ENCODE measurements around the gene IKZF2.

DNA sequence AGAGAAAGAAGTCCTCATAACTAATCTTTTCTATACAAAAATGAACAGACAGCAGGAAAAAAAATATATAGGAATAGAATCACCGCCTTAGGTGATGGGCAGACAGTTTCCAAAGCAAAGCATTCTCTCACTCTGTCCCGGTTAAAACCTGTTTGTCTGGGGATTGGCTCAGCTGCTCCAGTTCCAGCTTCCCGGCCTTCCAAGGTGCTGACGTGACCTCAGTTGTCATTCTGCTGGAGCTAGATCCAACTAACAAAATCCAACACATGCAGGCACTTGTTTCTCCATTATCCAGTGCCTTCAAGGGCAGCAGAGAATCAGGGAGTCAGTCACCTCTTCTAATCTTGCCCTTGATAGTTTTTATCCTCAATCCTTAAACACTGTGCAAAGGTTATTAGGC is 52.8 kb downstream of the IKZF2 start:
- TF ChIP-seq, protein P1, sequence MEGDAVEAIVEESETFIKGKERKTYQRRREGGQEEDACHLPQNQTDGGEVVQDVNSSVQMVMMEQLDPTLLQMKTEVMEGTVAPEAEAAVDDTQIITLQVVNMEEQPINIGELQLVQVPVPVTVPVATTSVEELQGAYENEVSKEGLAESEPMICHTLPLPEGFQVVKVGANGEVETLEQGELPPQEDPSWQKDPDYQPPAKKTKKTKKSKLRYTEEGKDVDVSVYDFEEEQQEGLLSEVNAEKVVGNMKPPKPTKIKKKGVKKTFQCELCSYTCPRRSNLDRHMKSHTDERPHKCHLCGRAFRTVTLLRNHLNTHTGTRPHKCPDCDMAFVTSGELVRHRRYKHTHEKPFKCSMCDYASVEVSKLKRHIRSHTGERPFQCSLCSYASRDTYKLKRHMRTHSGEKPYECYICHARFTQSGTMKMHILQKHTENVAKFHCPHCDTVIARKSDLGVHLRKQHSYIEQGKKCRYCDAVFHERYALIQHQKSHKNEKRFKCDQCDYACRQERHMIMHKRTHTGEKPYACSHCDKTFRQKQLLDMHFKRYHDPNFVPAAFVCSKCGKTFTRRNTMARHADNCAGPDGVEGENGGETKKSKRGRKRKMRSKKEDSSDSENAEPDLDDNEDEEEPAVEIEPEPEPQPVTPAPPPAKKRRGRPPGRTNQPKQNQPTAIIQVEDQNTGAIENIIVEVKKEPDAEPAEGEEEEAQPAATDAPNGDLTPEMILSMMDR (IDR thresholded peaks at IDR 0.05) = no peak
- no peak for TF ChIP-seq POLR2A (IDR thresholded peaks at IDR 0.05)
- TF ChIP-seq EP300 (IDR thresholded peaks at IDR 0.05) = no peak

All from ovary (tissue), 3 donors.